Measurements from ENCODE around the gene GGA3. TPM values are rescaled to one million over a fixed set of nuclear protein-coding genes. Genes with fewer than 3 reads are reported as not detected.
A peak's percentile ranks its signal among the peaks of the same experiment; 100 is the strongest.

The GGA3 gene
- polyA plus RNA-seq, 2 of the 4 experiments (the other 2 are of a cell fraction), result 35.8 to 43.6 TPM

- peaks cover 28% of the 10 kb centered on the region for H3K4me1 ChIP-seq
- DNase-seq (ENCODE audit: low read depth in 1 of 2, low spot score in 1 of 2), result no peak
- H3K27ac ChIP-seq, result no peak overlapping the region
- no peak overlapping the region for H3K4me3 ChIP-seq
- H3K9me3 ChIP-seq, result no peaks in the 10 kb centered on the region
- 92% methylated on average over 3 of the region's 3 CpGs for WGBS (ENCODE audit: missing lambda C conversion rate)
- no peak for ATAC-seq
- TF ChIP-seq JUN (IDR thresholded peaks at IDR 0.05) (no peak), ZSCAN20 (CRISPR knock-in tag; IDR thresholded peaks at IDR 0.05) (no peak), PHF8 (IDR thresholded peaks at IDR 0.05; ENCODE audit: borderline replicate concordance, low read depth) (no peak), EHF (CRISPR knock-in tag; IDR thresholded peaks at IDR 0.05) (no peak), JUNB (IDR thresholded peaks at IDR 0.05) (no peak)
- ChIA-PET POLR2A (interaction anchor here (0.8 to 2.6 kb wide), 3 partner anchors 11 to 133 kb away, joined by 3 to 14 read pairs (median 4); partner anchors contain the start of genes GRB2, MRPS7 and SLC25A19), CTCF (interaction anchor here (1.0 to 8.4 kb wide), 12 partner anchors 10 to 159 kb away, joined by 3 to 110 read pairs (median 12); partner anchors contain the start of genes GGA3, MRPS7 and SLC25A19)
- FAIRE-seq, result no peak
- H3K4me2 ChIP-seq, result peak overlapping the region; percentile 95; the same call in 2 of the 3 replicates
Measured at GRCh38 chr17:75272848-75273184, 11.4 kb upstream of the GGA3 start.

DNA sequence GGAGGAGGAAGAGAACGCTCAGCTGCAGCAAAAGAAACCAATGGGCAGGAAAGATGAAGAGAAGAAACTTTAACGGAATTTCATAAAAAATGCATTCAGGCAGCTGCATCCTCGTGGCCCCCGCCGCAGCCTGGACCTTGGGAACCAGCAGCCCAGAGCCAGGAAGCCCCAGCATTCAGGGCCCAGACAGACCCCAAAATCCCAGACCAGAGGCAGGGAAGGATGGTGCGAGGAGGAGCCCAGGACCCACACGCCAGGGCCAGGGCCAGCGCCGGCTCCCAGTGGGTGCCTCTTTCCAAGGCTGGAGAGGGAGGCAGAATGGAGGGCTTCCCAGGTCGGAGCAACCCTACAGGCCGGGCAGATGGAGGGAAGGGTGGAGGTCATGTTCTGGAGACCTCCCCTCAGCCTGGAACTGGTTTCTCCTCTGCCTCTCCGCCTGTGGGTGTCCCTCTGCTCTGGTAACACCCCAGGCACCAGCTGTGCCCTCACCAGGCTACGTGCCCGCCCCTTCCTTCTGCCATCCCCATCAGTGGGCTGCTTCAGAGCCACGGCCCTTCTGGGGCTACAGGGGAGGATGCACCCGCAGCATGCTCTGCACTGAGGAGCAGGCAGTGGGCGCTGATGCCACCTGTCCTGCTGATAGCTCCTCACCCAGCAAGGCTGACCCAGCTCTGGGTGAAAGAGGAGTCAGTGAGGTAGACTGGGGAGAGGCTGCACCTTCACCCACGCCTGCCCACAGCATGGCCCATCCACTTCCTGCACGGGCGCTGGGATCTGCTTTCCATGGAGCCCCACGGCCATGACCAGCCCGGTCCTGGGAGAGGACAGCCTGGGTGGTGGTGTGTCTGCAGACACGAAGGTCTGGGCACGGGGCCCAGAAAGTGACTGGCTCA lies 10.8 kb upstream of the GGA3 start:
- TF ChIP-seq PBX3 (IDR thresholded peaks at IDR 0.05) (peak; percentile 48; the same call in 1 of the 2 replicates), HEYL (CRISPR knock-in tag; IDR thresholded peaks at IDR 0.05) (no peak), FOSB (CRISPR knock-in tag; IDR thresholded peaks at IDR 0.05) (no peak)
- Histone ChIP-seq H3K27ac (peak overlapping the region; percentile 95 to 96), H3K4me1 (peaks cover 27% of the 10 kb centered on the region), H3K9me3 (no peaks in the 10 kb centered on the region), H3K4me3 (peak overlapping the region; percentile 93), H3K4me2 (peak overlapping the region; percentile 95)
- DNase-seq (ENCODE audit: low read depth in 1 of 2, low spot score in 1 of 2) (peak in 1 of 2 experiments; percentile 33), FAIRE-seq (no peak), ATAC-seq (peak in 1 of 2 experiments; percentile 4; a peak in 3 of 6 replicates)
- 57% methylated on average over 19 of the region's 24 CpGs for WGBS (ENCODE audit: missing lambda C conversion rate)
- ChIA-PET CTCF (interaction anchor here (0.6 to 8.4 kb wide), 34 partner anchors 10 to 310 kb away, joined by 3 to 110 read pairs (median 6); partner anchors contain the start of genes GGA3, GRB2, MRPS7 and SLC25A19), POLR2A (interaction anchor here (0.6 to 3.5 kb wide), 7 partner anchors 10 to 159 kb away, joined by 3 to 86 read pairs (median 4); partner anchors contain the start of genes GGA3, GRB2, MRPS7 and SLC25A19)

DNA sequence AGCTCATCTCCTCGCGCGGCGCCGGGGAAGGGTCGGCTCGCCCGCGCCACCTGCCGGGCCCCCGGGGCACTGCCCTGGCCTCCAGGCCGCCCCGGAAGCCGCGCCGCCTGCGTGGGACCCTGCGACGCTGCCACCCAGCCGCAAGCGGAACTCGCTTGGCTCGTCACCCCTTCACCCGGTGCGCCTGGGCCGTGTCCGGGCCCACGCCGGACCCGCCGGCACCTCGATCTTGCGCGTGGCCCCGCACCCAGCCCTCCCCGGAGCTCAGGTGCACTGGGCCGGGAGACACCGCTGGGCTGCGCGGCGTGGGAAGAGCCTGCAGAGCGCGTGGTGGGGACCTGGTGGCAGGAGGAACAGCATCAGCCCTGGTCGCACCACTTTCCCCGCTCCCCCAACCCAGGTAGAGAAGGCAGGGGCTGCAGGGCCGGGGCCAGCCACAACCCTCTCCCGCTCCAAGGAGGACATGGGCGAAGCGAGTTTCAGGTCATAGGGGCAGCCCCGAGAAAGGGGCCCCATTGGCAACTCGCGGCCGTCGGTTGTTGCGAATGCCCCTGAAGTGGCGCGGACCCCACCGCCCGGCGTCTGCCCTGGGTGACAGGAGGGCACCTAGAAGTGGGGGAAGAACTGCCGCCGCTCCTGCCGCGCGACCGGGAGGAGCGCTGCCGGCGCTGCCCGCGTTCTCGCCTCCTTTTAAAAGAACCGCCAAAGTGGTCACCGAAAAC lies 10.0 kb upstream of the GGA3 start:
- Histone ChIP-seq H3K9me3 (no peaks in the 10 kb centered on the region), H3K27ac (peak overlapping the region; percentile 95 to 96), H3K4me1 (peaks cover 26% of the 10 kb centered on the region), H3K4me3 (peak overlapping the region; percentile 93), H3K4me2 (peak overlapping the region; percentile 95)
- ATAC-seq (peak; percentile 61 to 63), DNase-seq (ENCODE audit: low read depth in 1 of 2, low spot score in 1 of 2) (peak; percentile 80 to 91), FAIRE-seq (no peak)
- 4% methylated on average over 12 of the region's 74 CpGs for WGBS (ENCODE audit: missing lambda C conversion rate)
- ChIA-PET CTCF (interaction anchor here (0.5 to 8.4 kb wide), 71 partner anchors 11 to 346 kb away, joined by 3 to 110 read pairs (median 4); partner anchors contain the start of genes GGA3, GRB2, MRPS7 and SLC25A19), POLR2A (interaction anchor here (0.6 to 3.5 kb wide), 15 partner anchors 10 to 399 kb away, joined by 3 to 86 read pairs (median 4); partner anchors contain the start of genes FDXR, GGA3, GRB2 and MRPS7)
- TF ChIP-seq CTCF (IDR thresholded peaks at IDR 0.05), result peak; percentile 92
- peak; percentile 59; the same call in 1 of the 2 replicates for TF ChIP-seq E2F6 (IDR thresholded peaks at IDR 0.05; ENCODE audit: borderline replicate concordance, low read depth)
- peak; percentile 78 for TF ChIP-seq POLR2A (IDR thresholded peaks at IDR 0.05; ENCODE audit: low read length)
- TF ChIP-seq, protein P1, sequence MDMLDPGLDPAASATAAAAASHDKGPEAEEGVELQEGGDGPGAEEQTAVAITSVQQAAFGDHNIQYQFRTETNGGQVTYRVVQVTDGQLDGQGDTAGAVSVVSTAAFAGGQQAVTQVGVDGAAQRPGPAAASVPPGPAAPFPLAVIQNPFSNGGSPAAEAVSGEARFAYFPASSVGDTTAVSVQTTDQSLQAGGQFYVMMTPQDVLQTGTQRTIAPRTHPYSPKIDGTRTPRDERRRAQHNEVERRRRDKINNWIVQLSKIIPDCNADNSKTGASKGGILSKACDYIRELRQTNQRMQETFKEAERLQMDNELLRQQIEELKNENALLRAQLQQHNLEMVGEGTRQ (IDR thresholded peaks at IDR 0.05), result no peak
- TF ChIP-seq SMC3 (IDR thresholded peaks at IDR 0.05), result peak; percentile 62
- TF ChIP-seq KDM5A (IDR thresholded peaks at IDR 0.05), result peak; percentile 46; the same call in 1 of the 2 replicates
- 0 out of 2 replicates have a peak, but pooled peaks have one; percentile 20 for TF ChIP-seq POLR2AphosphoS2 (conservative IDR thresholded peaks at IDR 0.05; ENCODE audit: low read length)
- no peak for TF ChIP-seq ZC3H11A (IDR thresholded peaks at IDR 0.05)
- TF ChIP-seq JUN (IDR thresholded peaks at IDR 0.05), result peak; percentile 61 to 75; a peak in 4 of 5 replicates
- peak; percentile 67; the same call in 1 of the 2 replicates for TF ChIP-seq HDAC2 (IDR thresholded peaks at IDR 0.05)
- TF ChIP-seq, protein P2, sequence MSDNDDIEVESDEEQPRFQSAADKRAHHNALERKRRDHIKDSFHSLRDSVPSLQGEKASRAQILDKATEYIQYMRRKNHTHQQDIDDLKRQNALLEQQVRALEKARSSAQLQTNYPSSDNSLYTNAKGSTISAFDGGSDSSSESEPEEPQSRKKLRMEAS (IDR thresholded peaks at IDR 0.05), result peak; percentile 83
- TF ChIP-seq RNF2 (IDR thresholded peaks at IDR 0.05; ENCODE audit: borderline replicate concordance, low read depth), result peak; percentile 33; the same call in 1 of the 2 replicates
- TF ChIP-seq SREBF2 (IDR thresholded peaks at IDR 0.05), result 0 out of 2 replicates have a peak, but pooled peaks have one; percentile 8
- TF ChIP-seq EP300 (IDR thresholded peaks at IDR 0.05), result no peak
- TF ChIP-seq FOSL2 (IDR thresholded peaks at IDR 0.05), result no peak
- peak; percentile 26; the same call in 1 of the 2 replicates for TF ChIP-seq FOSL2 (CRISPR knock-in tag; IDR thresholded peaks at IDR 0.05)
- peak; percentile 16 to 49; a peak in 3 of 5 replicates for TF ChIP-seq RAD21 (conservative IDR thresholded peaks at IDR 0.05 in 1 of 2, IDR thresholded peaks at IDR 0.05 in 1 of 2)
- peak; percentile 53; the same call in 1 of the 2 replicates for TF ChIP-seq MYC (IDR thresholded peaks at IDR 0.05; ENCODE audit: borderline replicate concordance, low read length)
- TF ChIP-seq TFCP2L1 (CRISPR knock-in tag; IDR thresholded peaks at IDR 0.05), result 0 out of 2 replicates have a peak, but pooled peaks have one; percentile 29

All from A549 (cell line).